Osteocyte (in vitro differentiated cells): ENCODE data around the gene CFAP58. TPM values are rescaled to one million over a fixed set of nuclear protein-coding genes. Genes with fewer than 3 reads are reported as not detected.

Experiments
- DNase-seq: peaks from one replicate; pipeline ENCODE4 v3.0.0; 2021; ENCODE audit warnings: mixed read lengths; ENCODE audit not compliant: unreplicated experiment; ENCODE audit errors: extremely low spot score
- H3K27ac Mint-ChIP-seq: one replicate; pipeline ENCODE4 v1.8.0; 2021; ENCODE audit warnings: mild to moderate bottlenecking, mixed read lengths; ENCODE audit not compliant: unreplicated experiment
- H3K27me3 Mint-ChIP-seq: one replicate; pipeline ENCODE4 v1.8.0; 2021; ENCODE audit warnings: mixed read lengths; ENCODE audit not compliant: unreplicated experiment
- H3K36me3 Mint-ChIP-seq: one replicate; pipeline ENCODE4 v1.8.0; 2021; ENCODE audit warnings: mixed read lengths; ENCODE audit not compliant: unreplicated experiment
- H3K4me1 Mint-ChIP-seq: one replicate; pipeline ENCODE4 v1.8.0; 2021; ENCODE audit warnings: mixed read lengths; ENCODE audit not compliant: unreplicated experiment
- H3K4me3 Mint-ChIP-seq: one replicate; pipeline ENCODE4 v1.8.0; 2021; ENCODE audit warnings: mild to moderate bottlenecking, moderate library complexity, mixed read lengths; ENCODE audit not compliant: unreplicated experiment
- H3K9me3 Mint-ChIP-seq: one replicate; pipeline ENCODE4 v1.8.0; 2021; ENCODE audit warnings: mixed read lengths; ENCODE audit not compliant: unreplicated experiment
- CTCF ChIP-seq: fragments of 200-600 bp; sonication (generic); IDR thresholded peaks from 2 replicates; pipeline ENCODE4 v1.5.0; 2021; ENCODE audit warnings: antibody characterized with exemption, mild to moderate bottlenecking, moderate library complexity
- total RNA-seq: library from RNA; stranded (reverse); gene quantifications from 2 replicates; pipeline ENCODE4 v1.2.1, GENCODE V29; 2021

The CFAP58 gene
- total RNA-seq, 1 donor from 2014 or later = 0.16 TPM

- Mint-ChIP-seq H3K27me3 (no peaks in the 10 kb centered on the region), H3K36me3 (no peaks in the 10 kb centered on the region), H3K9me3 (no peaks in the 10 kb centered on the region), H3K4me3 (no peak overlapping the region), H3K4me1 (no peaks in the 10 kb centered on the region), H3K27ac (no peak overlapping the region)
- no peak for DNase-seq
- no peak for TF ChIP-seq CTCF
Observed at GRCh38 chr10:104430360-104430759, 76.7 kb downstream of the CFAP58 start.

DNA sequence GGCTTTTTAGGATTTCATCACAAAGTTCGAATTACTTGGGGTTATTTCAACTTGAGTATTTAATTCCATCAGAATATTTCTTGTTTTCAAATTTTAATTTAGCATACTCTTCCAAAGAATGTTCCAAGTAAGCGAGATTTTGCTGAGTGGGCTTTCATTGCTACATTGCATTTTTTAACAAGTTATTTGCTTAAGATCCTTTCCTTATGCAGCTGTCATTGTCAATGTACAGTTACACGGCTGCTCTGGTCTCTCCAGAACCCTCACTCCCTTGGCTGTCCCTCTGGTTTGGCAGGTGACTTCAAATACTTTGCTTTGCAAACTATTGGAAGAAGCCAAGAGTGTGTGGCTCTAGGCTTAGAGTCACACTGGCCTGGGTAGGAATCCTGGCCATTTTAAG lies 80.0 kb downstream of the CFAP58 start:
- Mint-ChIP-seq H3K9me3 (no peaks in the 10 kb centered on the region), H3K36me3 (no peaks in the 10 kb centered on the region)

GRCh38 chr10:104434601-104435000 lies 81.0 kb downstream of the CFAP58 start:
- no peaks in the 10 kb centered on the region for H3K36me3 Mint-ChIP-seq
- no peaks in the 10 kb centered on the region for H3K9me3 Mint-ChIP-seq
- H3K27me3 Mint-ChIP-seq = no peaks in the 10 kb centered on the region
- H3K4me1 Mint-ChIP-seq = no peaks in the 10 kb centered on the region
- DNase-seq = no peak
- no peak overlapping the region for H3K27ac Mint-ChIP-seq
- H3K4me3 Mint-ChIP-seq = no peak overlapping the region
- TF ChIP-seq CTCF = no peak

More for the DNA sequence above, 80.0 kb downstream of the CFAP58 start:
- H3K4me3 Mint-ChIP-seq = no peak overlapping the region
- no peak overlapping the region for H3K27ac Mint-ChIP-seq
- H3K4me1 Mint-ChIP-seq = no peaks in the 10 kb centered on the region
- H3K27me3 Mint-ChIP-seq = no peaks in the 10 kb centered on the region
- DNase-seq = no peak
- no peak for TF ChIP-seq CTCF

DNA sequence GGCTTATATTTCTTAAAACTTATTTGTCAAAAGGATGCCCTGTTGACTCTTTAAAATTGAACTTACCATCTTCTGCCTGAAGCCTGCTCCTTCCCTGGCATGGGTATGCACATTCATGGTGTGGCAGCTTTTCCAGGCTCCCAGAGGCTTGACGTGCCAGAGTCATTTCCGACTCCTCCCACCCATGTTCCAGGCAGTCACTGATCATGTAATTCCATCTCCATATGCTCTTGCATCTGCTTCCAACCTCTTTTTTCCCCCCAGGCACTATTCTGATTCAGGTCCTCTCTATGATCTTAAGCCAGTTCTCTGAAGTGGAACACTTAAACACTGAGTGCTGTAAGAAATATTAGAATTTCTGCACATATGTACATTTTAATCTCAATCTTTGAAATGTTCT lies 82.2 kb downstream of the CFAP58 start:
- no peaks in the 10 kb centered on the region for H3K27me3 Mint-ChIP-seq

GRCh38 chr10:104437226-104437625 lies 83.6 kb downstream of the CFAP58 start:
- no peak overlapping the region for H3K27ac Mint-ChIP-seq
- TF ChIP-seq CTCF = no peak
- H3K4me1 Mint-ChIP-seq = no peaks in the 10 kb centered on the region
- no peak overlapping the region for H3K4me3 Mint-ChIP-seq
- no peak for DNase-seq
- no peaks in the 10 kb centered on the region for H3K9me3 Mint-ChIP-seq
- no peaks in the 10 kb centered on the region for H3K36me3 Mint-ChIP-seq
- H3K27me3 Mint-ChIP-seq = no peaks in the 10 kb centered on the region

More for the DNA sequence above, 82.2 kb downstream of the CFAP58 start:
- no peaks in the 10 kb centered on the region for H3K9me3 Mint-ChIP-seq
- no peak for TF ChIP-seq CTCF
- H3K27ac Mint-ChIP-seq = no peak overlapping the region
- DNase-seq = no peak
- no peaks in the 10 kb centered on the region for H3K36me3 Mint-ChIP-seq
- no peaks in the 10 kb centered on the region for H3K4me1 Mint-ChIP-seq
- no peak overlapping the region for H3K4me3 Mint-ChIP-seq
